CD14-positive monocyte (primary cell): Measurements from ENCODE around the gene MYO1G. TPM values are rescaled to one million over a fixed set of nuclear protein-coding genes. Genes with fewer than 3 reads are reported as not detected.
A peak's percentile ranks its signal among the peaks of the same experiment; 100 is the strongest.

Experiments
- DNase-seq, 3 donors: peaks; one replicate each; pipeline ENCODE4 v3.0.0-alpha.2; 2011 to 2022
- H2AFZ ChIP-seq: 2 replicates; pipeline ENCODE4 v1.6.0; 2012; ENCODE audit warnings: mild to moderate bottlenecking, low read depth, low read length, inconsistent platforms; ENCODE audit not compliant: insufficient read depth, poor library complexity, severe bottlenecking
- H3K27ac ChIP-seq, 2 donors: 1 replicate in 1 of 2; 2 replicates in 1 of 2; pipeline ENCODE4 v1.5.1; 2012 to 2013; ENCODE audit warnings: low read length in 2 of 2, control low read depth in 1 of 2, inconsistent platforms in 1 of 2, low read depth in 1 of 2, mild to moderate bottlenecking in 1 of 2
- H3K27me3 ChIP-seq, 2 donors: one replicate each; pipeline versions ENCODE4 v1.6.0 to v1.6.1; 2011 to 2013; ENCODE audit warnings: low read length in 2 of 2; ENCODE audit not compliant: control insufficient read depth in 2 of 2, insufficient read depth in 2 of 2
- H3K36me3 ChIP-seq, 2 donors: replicated peaks in 1 of 2; 1 replicate in 1 of 2; 2 replicates in 1 of 2; pipeline versions ENCODE4 v1.5.1 to v1.6.1; 2012 to 2013; ENCODE audit warnings: low read length in 2 of 2, control low read depth in 1 of 2, inconsistent platforms in 1 of 2, mild to moderate bottlenecking in 1 of 2; ENCODE audit not compliant: insufficient read depth in 2 of 2, control insufficient read depth in 1 of 2
- H3K4me1 ChIP-seq, 2 donors: 1 replicate in 1 of 2; 2 replicates in 1 of 2; pipeline versions ENCODE4 v1.5.1 to v1.6.1; 2012 to 2013; ENCODE audit warnings: low read length in 2 of 2, control low read depth in 1 of 2, inconsistent platforms in 1 of 2, mild to moderate bottlenecking in 1 of 2, moderate library complexity in 1 of 2; ENCODE audit not compliant: insufficient read depth in 2 of 2, control insufficient read depth in 1 of 2
- H3K4me2 ChIP-seq: replicated peaks from 2 replicates; pipeline ENCODE3; 2012; ENCODE audit warnings: low read length, moderate library complexity, mild to moderate bottlenecking; ENCODE audit not compliant: poor library complexity, severe bottlenecking; ENCODE audit errors: extremely low read depth
- H3K4me3 ChIP-seq, 3 experiments: fragments of 200-600 bp in 1 of 3; sonication (generic) in 1 of 3; replicated peaks in 1 of 3; 1 replicate in 2 of 3; 2 replicates in 1 of 3; pipeline ENCODE4 v1.5.1; 2011 to 2013; ENCODE audit warnings: low read length in 3 of 3, mild to moderate bottlenecking in 3 of 3, control low read depth in 2 of 3, low read depth in 2 of 3, inconsistent platforms in 1 of 3, moderate library complexity in 1 of 3
- H3K79me2 ChIP-seq: 2 replicates; pipeline ENCODE4 v1.6.0; 2012; ENCODE audit warnings: mild to moderate bottlenecking, control low read depth, inconsistent platforms, low read length, moderate library complexity; ENCODE audit not compliant: insufficient read depth
- H3K9ac ChIP-seq: 2 replicates; pipeline ENCODE4 v1.6.0; 2017; ENCODE audit warnings: low read length, mild to moderate bottlenecking; ENCODE audit not compliant: insufficient read depth, poor library complexity, severe bottlenecking
- H3K9me3 ChIP-seq, 2 donors: replicated peaks in 1 of 2; 1 replicate in 1 of 2; 2 replicates in 1 of 2; pipeline versions ENCODE4 v1.5.1 to v1.6.1; 2012 to 2013; ENCODE audit warnings: low read length in 2 of 2, control low read depth in 1 of 2; ENCODE audit not compliant: control insufficient read depth in 1 of 2, insufficient read depth in 1 of 2
- H4K20me1 ChIP-seq: 2 replicates; pipeline ENCODE4 v1.6.0; 2012; ENCODE audit warnings: mild to moderate bottlenecking, low read length, control low read depth, moderate library complexity; ENCODE audit not compliant: insufficient read depth
- H3K27ac Mint-ChIP-seq, 7 donors: one replicate each; pipeline ENCODE4 v1.8.0; 2020; ENCODE audit warnings: mild to moderate bottlenecking in 7 of 7, mixed read lengths in 7 of 7, moderate library complexity in 6 of 7, inconsistent platforms in 2 of 7
- H3K27me3 Mint-ChIP-seq, 3 donors: one replicate each; pipeline ENCODE4 v1.8.0; 2021 to 2022; ENCODE audit warnings: low read depth in 3 of 3, mild to moderate bottlenecking in 3 of 3, mixed read lengths in 3 of 3, moderate library complexity in 3 of 3, inconsistent platforms in 1 of 3
- H3K36me3 Mint-ChIP-seq, 2 donors: one replicate each; pipeline ENCODE4 v1.8.0; 2020; ENCODE audit warnings: mixed read lengths in 2 of 2, inconsistent platforms in 1 of 2, mild to moderate bottlenecking in 1 of 2
- H3K4me1 Mint-ChIP-seq: one replicate; pipeline ENCODE4 v1.8.0; 2020; ENCODE audit warnings: mild to moderate bottlenecking, mixed read lengths
- H3K4me3 Mint-ChIP-seq, 2 donors: one replicate each; pipeline ENCODE4 v1.8.0; 2020; ENCODE audit warnings: mild to moderate bottlenecking in 2 of 2, mixed read lengths in 2 of 2, moderate library complexity in 1 of 2
- H3K9me3 Mint-ChIP-seq, 7 donors: one replicate each; pipeline ENCODE4 v1.8.0; 2020 to 2022; ENCODE audit warnings: mixed read lengths in 7 of 7, mild to moderate bottlenecking in 6 of 7, moderate library complexity in 6 of 7, inconsistent platforms in 2 of 7
- CTCF ChIP-seq: fragments of 200-600 bp; IDR thresholded peaks from one replicate; pipeline ENCODE4 v1.8.0; 2022; ENCODE audit warnings: antibody characterized with exemption, mild to moderate bottlenecking
- WGBS: methylation state at CpG from one replicate; pipeline ENCODE4 v1.1.5; 2013; ENCODE audit warnings: missing lambda C conversion rate; ENCODE audit not compliant: insufficient coverage; 5-methylcytosine and 5-hydroxymethylcytosine counted together
- intact Hi-C, 2 donors: fragments of 100-400 bp; cut with micrococcal nuclease; formaldehyde crosslinking; loops; one replicate each; pipeline versions ENCODE4 v1.15.0 to v1.15.1; 2023
- polyA plus RNA-seq, 3 donors: library from polyadenylated mRNA; depleted of rRNA in 1 of 3; unstranded in 2 of 3; stranded (reverse) in 1 of 3; fragments of 300-500 nt in 2 of 3; fragments of >200 nt in 1 of 3; fragmentation: Illumina TruSeq in 2 of 3; gene quantifications; 1 replicate in 2 of 3; 2 replicates in 1 of 3; pipeline ENCODE4 v1.2.3, GENCODE V29; 2012 to 2021

MYO1G gene
- polyA plus RNA-seq, 3 donors, result 119 to 314 (median 135) TPM

- Histone ChIP-seq H3K9ac (peak overlapping the region; percentile 95), H3K4me3 (peak overlapping the region; percentile 82 to 99 (median 90)), H2AFZ (no peak overlapping the region), H3K79me2 (peaks cover 80% of the 10 kb centered on the region), H3K27ac (peak overlapping the region; percentile 99 to 100), H3K9me3 (no peaks in the 10 kb centered on the region), H3K4me1 (peaks cover 56 to 70% of the 10 kb centered on the region in 2 donors), H3K27me3 (no peaks in the 10 kb centered on the region), H3K4me2 (peak overlapping the region; percentile 100), H4K20me1 (peaks cover 47% of the 10 kb centered on the region), H3K36me3 (peaks cover 46 to 54% of the 10 kb centered on the region in 2 donors)
- peak overlapping the region; percentile 99 to 100 (median 99) for H3K27ac Mint-ChIP-seq
- H3K4me1 Mint-ChIP-seq, result peaks cover 53% of the 10 kb centered on the region
- H3K36me3 Mint-ChIP-seq, result peaks cover 51 to 61% of the 10 kb centered on the region in 2 donors
- WGBS, result 0% methylated on average over 1 of the region's 8 CpGs
- H3K9me3 Mint-ChIP-seq, result no peaks in the 10 kb centered on the region
- peak; percentile 95 to 97 (median 97) for DNase-seq
- peak overlapping the region; percentile 97 for H3K4me3 Mint-ChIP-seq
- TF ChIP-seq CTCF, result no peak
- intact Hi-C loops, result loop anchor here (5.0 to 10.0 kb wide), 3 partner anchors 47 to 157 kb away; partner anchors contain the start of gene TBRG4 (in 1 of the 2)
- peaks cover 0 to 6% (median 0%) of the 10 kb centered on the region in 3 donors for H3K27me3 Mint-ChIP-seq
Measured at GRCh38 chr7:44977304-44977958, 1.4 kb downstream of the MYO1G start.

GRCh38 chr7:44976746-44977196, 2.0 kb downstream of the MYO1G start:
- Histone ChIP-seq H3K4me1 (peaks cover 55 to 68% of the 10 kb centered on the region in 2 donors), H2AFZ (no peak overlapping the region), H3K9ac (peak overlapping the region; percentile 95), H4K20me1 (peaks cover 53% of the 10 kb centered on the region), H3K27ac (peak overlapping the region; percentile 99 to 100), H3K4me3 (peak overlapping the region; percentile 17 to 99 (median 90)), H3K36me3 (peaks cover 51 to 54% of the 10 kb centered on the region in 2 donors), H3K79me2 (peaks cover 84% of the 10 kb centered on the region), H3K9me3 (no peaks in the 10 kb centered on the region), H3K27me3 (no peaks in the 10 kb centered on the region), H3K4me2 (peak overlapping the region; percentile 100)
- 90% methylated on average over 17 of the region's 17 CpGs for WGBS
- H3K4me3 Mint-ChIP-seq, result peak overlapping the region; percentile 97
- DNase-seq, result peak in 1 of 3 donors; percentile 11
- H3K36me3 Mint-ChIP-seq, result peaks cover 51 to 61% of the 10 kb centered on the region in 2 donors
- intact Hi-C loops, result loop anchor here (5.0 to 10.0 kb wide), 3 partner anchors 48 to 158 kb away; partner anchors contain the start of gene TBRG4 (in 1 of the 2)
- H3K27me3 Mint-ChIP-seq, result peaks cover 0 to 6% (median 0%) of the 10 kb centered on the region in 3 donors
- H3K27ac Mint-ChIP-seq, result peak overlapping the region; percentile 95 to 100 (median 99)
- peaks cover 53% of the 10 kb centered on the region for H3K4me1 Mint-ChIP-seq
- TF ChIP-seq CTCF, result no peak
- H3K9me3 Mint-ChIP-seq, result no peaks in the 10 kb centered on the region
